ENCODE data around the gene FBXO22.
A peak's percentile ranks its signal among the peaks of the same experiment; 100 is the strongest.
"Not testable (repeated sequence)": the region's sequence is repeated elsewhere in the genome, so short reads cannot be mapped to it uniquely, and the experiment has no call there.

The FBXO22 gene

GRCh38 chr15:75887178-75887577 lies 16.5 kb upstream of the FBXO22 start:
- DNase-seq (ENCODE audit: low read depth) = no peak
- no peak overlapping the region for H3K4me3 ChIP-seq (ENCODE audit: control insufficient read depth, low read depth, low read length)
- no peak for TF ChIP-seq CTCF (IDR thresholded peaks at IDR 0.05; ENCODE audit: control insufficient read depth, insufficient read depth, low read depth, low read length, missing control alignments)

- TF ChIP-seq CTCF (IDR thresholded peaks at IDR 0.05; ENCODE audit: control insufficient read depth, insufficient read depth, low read depth, low read length, missing control alignments) = no peak
- DNase-seq (ENCODE audit: low read depth) = peak; percentile 55
- no peak overlapping the region for H3K4me3 ChIP-seq (ENCODE audit: control insufficient read depth, low read depth, low read length)
Observed at GRCh38 chr15:75891895-75892294, 11.8 kb upstream of the FBXO22 start.

GRCh38 chr15:75895731-75896130 lies 7.9 kb upstream of the FBXO22 start:
- DNase-seq (ENCODE audit: low read depth) = no peak
- no peak overlapping the region for H3K4me3 ChIP-seq (ENCODE audit: control insufficient read depth, low read depth, low read length)
- no peak for TF ChIP-seq CTCF (IDR thresholded peaks at IDR 0.05; ENCODE audit: control insufficient read depth, insufficient read depth, low read depth, low read length, missing control alignments)

- no peak for TF ChIP-seq CTCF (IDR thresholded peaks at IDR 0.05; ENCODE audit: control insufficient read depth, insufficient read depth, low read depth, low read length, missing control alignments)
- no peak for DNase-seq (ENCODE audit: low read depth)
- H3K4me3 ChIP-seq (ENCODE audit: control insufficient read depth, low read depth, low read length) = no peak overlapping the region
Observed at GRCh38 chr15:75900577-75900976, 3.1 kb upstream of the FBXO22 start.

GRCh38 chr15:75902129-75902557 lies 1.5 kb upstream of the FBXO22 start:
- TF ChIP-seq CTCF (IDR thresholded peaks at IDR 0.05; ENCODE audit: control insufficient read depth, insufficient read depth, low read depth, low read length, missing control alignments) = no peak
- no peak overlapping the region for H3K4me3 ChIP-seq (ENCODE audit: control insufficient read depth, low read depth, low read length)
- DNase-seq (ENCODE audit: low read depth) = no peak

GRCh38 chr15:75905231-75905630 lies 1.6 kb downstream of the FBXO22 start:
- DNase-seq (ENCODE audit: low read depth) = no peak
- no peak for TF ChIP-seq CTCF (IDR thresholded peaks at IDR 0.05; ENCODE audit: control insufficient read depth, insufficient read depth, low read depth, low read length, missing control alignments)
- H3K4me3 ChIP-seq (ENCODE audit: control insufficient read depth, low read depth, low read length) = no peak overlapping the region

- DNase-seq (ENCODE audit: low read depth); H3K4me3 ChIP-seq (ENCODE audit: control insufficient read depth, low read depth, low read length): not testable (repeated sequence)
Observed at GRCh38 chr15:75910355-75910754, 6.7 kb downstream of the FBXO22 start.

Measured in AG09309 (cell line).